ENCODE results near the gene C12orf75.
"Not testable (repeated sequence)": the region's sequence is repeated elsewhere in the genome, so short reads cannot be mapped to it uniquely, and the experiment has no call there.

The C12orf75 gene

GRCh38 chr12:105382771-105383622, 52.5 kb downstream of the C12orf75 start:
- peak; percentile 60 for DNase-seq

- DNase-seq: no peak
Measured at GRCh38 chr12:105384220-105384619, 53.7 kb downstream of the C12orf75 start.

- DNase-seq: no peak
Measured at GRCh38 chr12:105384916-105385535, 54.5 kb downstream of the C12orf75 start.

- DNase-seq: no peak
Measured at GRCh38 chr12:105386431-105386830, 55.9 kb downstream of the C12orf75 start.

GRCh38 chr12:105391231-105391630, 60.7 kb downstream of the C12orf75 start:
- no peak for DNase-seq

GRCh38 chr12:105393587-105393986, 63.1 kb downstream of the C12orf75 start:
- DNase-seq: no peak

- DNase-seq: no peak
Measured at GRCh38 chr12:105396024-105396423, 65.5 kb downstream of the C12orf75 start.

- DNase-seq: no peak
Measured at GRCh38 chr12:105396983-105397382, 66.5 kb downstream of the C12orf75 start.

- DNase-seq: no peak
Measured at GRCh38 chr12:105398930-105399329, 68.4 kb downstream of the C12orf75 start.

GRCh38 chr12:105399428-105400081, 69.1 kb downstream of the C12orf75 start:
- no peak for DNase-seq

- no peak for DNase-seq
Measured at GRCh38 chr12:105400227-105400626, 69.7 kb downstream of the C12orf75 start.

GRCh38 chr12:105401198-105401597, 70.7 kb downstream of the C12orf75 start:
- no peak for DNase-seq

GRCh38 chr12:105402366-105402765, 71.9 kb downstream of the C12orf75 start:
- no peak for DNase-seq

- DNase-seq: no peak
Measured at GRCh38 chr12:105403095-105403494, 72.6 kb downstream of the C12orf75 start.

GRCh38 chr12:105404134-105404533, 73.6 kb downstream of the C12orf75 start:
- DNase-seq: not testable (repeated sequence)

GRCh38 chr12:105406497-105406896, 76.0 kb downstream of the C12orf75 start:
- no peak for DNase-seq

GRCh38 chr12:105409279-105409678, 78.8 kb downstream of the C12orf75 start:
- no peak for DNase-seq

GRCh38 chr12:105409801-105410471, 79.4 kb downstream of the C12orf75 start:
- no peak for DNase-seq

GRCh38 chr12:105413911-105414487, 83.5 kb downstream of the C12orf75 start:
- DNase-seq: no peak

- no peak for DNase-seq
Measured at GRCh38 chr12:105417732-105418131, 87.2 kb downstream of the C12orf75 start.

GRCh38 chr12:105418229-105418628, 87.7 kb downstream of the C12orf75 start:
- no peak for DNase-seq

- DNase-seq: no peak
Measured at GRCh38 chr12:105418821-105419291, 88.4 kb downstream of the C12orf75 start.

- DNase-seq: no peak
Measured at GRCh38 chr12:105419606-105420005, 89.1 kb downstream of the C12orf75 start.
